ENCODE measurements around the gene SLC35F4. TPM values are rescaled to one million over a fixed set of nuclear protein-coding genes. Genes with fewer than 3 reads are reported as not detected.
"Not testable (repeated sequence)": the region's sequence is repeated elsewhere in the genome, so short reads cannot be mapped to it uniquely, and the experiment has no call there.

The SLC35F4 gene
- total RNA-seq, 1 experiment from 2014 or later = not detected

DNA sequence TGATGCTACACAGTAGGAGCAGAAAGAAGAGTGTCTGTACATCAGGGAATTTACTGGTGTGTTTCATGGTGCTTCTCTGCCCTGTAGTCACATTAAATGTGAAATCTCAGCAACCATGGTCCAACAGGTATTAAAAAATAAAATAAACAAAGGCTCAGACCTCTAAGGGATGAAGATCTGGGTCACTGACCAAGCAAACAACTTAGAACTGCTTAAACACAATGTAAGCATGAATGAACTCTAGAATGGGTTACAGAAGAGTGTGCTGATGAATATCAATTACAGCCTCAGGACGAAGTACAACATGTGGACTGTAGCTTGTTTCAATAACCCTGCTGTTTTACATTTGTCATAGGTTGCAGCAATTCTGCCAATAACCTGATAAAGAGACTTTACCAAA is 47.4 kb downstream of the SLC35F4 start:
- DNase-seq (ENCODE audit: low read depth) = peak; percentile 53
- in situ Hi-C loops (cut with HindIII; ENCODE audit: low pct_unique_long_range_greater_than_20kb, low sequenced_read_pairs) = no loop called here

DNA sequence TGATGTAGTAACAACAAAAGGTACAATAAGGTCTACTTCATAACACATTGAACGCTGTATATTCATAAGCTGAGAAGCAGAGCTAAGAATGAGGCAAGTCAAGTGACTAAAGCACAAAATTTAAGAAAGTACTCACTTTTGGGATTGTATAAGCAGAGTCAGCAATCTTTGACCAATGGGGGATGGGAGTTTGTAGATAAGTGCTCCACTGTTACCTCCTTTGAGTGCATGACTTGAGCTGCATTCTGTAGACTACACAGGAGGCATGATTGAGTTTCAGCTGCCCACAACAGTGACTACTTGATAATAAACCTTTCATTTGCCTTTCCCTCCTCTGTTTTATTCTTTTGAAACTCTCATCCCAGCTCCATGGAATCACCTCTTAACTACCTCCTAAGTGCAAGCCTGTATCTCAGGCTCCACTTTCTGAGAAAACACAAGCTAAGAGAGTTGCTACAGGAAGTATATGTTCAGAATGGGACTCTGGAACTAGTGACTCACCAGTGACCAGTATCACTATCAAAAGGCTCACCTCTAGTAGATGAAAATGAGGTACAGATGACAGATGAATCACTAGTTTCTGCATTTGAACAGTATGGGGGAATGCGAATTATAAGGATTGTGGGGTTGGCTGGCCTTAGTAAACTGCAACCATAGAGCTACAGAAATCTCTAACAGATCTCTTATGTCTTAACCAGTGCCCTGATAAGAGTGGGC is 49.2 kb downstream of the SLC35F4 start:
- in situ Hi-C loops (cut with HindIII; ENCODE audit: low pct_unique_long_range_greater_than_20kb, low sequenced_read_pairs) = no loop called here
- DNase-seq (ENCODE audit: low read depth) = no peak

DNA sequence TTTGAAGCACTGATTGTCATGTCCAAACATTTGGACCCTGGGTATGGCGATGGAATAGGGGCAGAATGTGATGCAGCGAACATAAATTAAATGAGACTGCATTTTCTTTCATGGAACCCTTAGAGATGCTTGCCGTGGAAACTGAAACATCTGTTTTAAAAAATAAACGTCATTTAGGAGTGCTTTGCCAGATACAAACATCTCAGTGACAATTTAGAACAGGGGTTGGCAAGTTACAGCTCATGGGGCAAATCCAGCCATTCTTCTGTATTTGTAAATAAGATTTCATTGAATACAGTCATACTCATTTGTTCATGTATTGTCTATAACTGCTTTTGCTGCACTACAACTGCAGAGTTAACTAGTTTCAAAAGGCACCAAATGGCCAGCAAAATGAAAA is 51.2 kb downstream of the SLC35F4 start:
- no peak for DNase-seq (ENCODE audit: low read depth)
- in situ Hi-C loops (cut with HindIII; ENCODE audit: low pct_unique_long_range_greater_than_20kb, low sequenced_read_pairs) = no loop called here

DNA sequence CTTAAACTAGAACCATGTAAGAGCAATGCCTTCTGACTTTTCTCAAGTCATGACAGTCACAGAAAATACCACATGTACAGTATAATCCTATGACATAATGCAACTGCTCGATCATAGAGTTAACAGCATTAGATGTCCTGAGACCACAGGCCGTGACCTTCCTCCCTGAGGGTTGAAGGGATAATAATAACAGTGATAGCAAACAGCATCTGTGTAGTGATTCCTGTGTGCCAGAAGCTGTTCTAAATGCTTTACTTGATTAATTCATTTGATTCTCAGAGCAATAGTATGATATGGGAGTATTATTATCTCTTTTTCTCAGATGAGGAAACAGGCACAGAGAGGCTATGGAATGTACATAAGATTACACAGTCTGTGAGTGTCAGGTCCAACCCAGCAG is 53.2 kb downstream of the SLC35F4 start:
- in situ Hi-C loops (cut with HindIII; ENCODE audit: low pct_unique_long_range_greater_than_20kb, low sequenced_read_pairs) = no loop called here
- no peak for DNase-seq (ENCODE audit: low read depth)

DNA sequence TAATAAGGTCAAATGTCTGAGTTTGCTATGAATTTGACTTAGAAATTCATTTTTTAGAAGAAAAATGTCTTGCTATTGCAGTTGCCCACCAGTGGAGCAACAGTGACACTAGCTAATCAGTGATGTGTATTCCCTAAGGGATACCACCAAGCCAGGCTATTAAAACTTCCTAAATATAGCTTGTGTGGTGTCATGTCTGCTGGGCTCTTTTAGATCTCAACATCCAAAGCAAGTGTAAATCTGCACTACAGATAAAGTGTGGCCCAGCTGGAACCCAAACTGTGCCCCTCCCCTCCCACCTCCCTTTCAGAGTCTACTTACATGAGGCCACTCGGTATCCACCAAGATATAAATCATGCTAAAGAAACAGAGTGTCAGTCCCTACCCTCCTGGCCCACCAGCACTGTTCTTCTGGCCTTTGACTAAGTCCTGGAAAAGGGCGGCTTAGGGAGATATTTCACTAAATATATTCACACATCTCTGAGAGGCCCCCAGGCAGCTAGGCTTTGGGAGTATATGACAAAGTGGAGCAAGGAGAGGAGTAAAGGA is 53.8 kb downstream of the SLC35F4 start:
- in situ Hi-C loops (cut with HindIII; ENCODE audit: low pct_unique_long_range_greater_than_20kb, low sequenced_read_pairs) = no loop called here
- no peak for DNase-seq (ENCODE audit: low read depth)

DNA sequence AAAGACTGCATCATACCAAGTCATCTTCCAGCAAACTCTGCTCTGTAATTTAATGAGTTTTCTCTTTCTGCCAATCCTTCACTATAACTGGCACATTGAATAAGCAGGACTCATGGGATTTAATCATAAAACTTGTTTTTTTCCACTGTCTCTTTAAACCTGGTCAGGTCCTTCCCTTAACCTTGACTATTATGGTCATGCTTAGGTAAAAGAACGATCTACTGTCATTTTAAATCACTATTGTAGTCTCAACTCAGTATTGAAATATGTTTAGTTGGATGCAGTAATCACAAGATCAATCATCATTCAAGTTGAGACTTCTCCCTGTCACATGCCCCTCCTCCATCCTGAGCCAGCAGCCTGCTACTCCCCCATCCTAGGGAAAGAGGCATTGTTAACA is 56.1 kb downstream of the SLC35F4 start:
- no peak for DNase-seq (ENCODE audit: low read depth)
- in situ Hi-C loops (cut with HindIII; ENCODE audit: low pct_unique_long_range_greater_than_20kb, low sequenced_read_pairs) = no loop called here

DNA sequence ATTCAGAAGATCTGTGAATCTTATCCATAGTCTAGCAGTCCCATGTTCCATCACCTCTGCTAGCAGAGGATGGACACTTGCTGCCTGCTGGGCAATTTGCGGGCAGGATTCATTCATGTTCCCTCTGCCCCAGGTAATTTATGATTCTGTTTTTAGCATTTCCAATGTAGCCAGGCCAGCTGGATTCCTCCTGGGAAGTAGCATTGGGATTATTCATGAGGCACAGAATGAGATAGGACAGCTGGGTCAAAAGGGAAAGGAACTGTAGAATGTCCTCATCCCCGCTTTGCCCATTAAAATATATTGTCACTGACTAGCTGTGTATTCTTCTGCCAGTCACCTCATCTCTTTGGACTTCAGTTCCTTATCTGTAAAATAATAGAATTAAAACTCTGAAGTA is 68.7 kb downstream of the SLC35F4 start:
- in situ Hi-C loops (cut with HindIII; ENCODE audit: low pct_unique_long_range_greater_than_20kb, low sequenced_read_pairs) = no loop called here

DNA sequence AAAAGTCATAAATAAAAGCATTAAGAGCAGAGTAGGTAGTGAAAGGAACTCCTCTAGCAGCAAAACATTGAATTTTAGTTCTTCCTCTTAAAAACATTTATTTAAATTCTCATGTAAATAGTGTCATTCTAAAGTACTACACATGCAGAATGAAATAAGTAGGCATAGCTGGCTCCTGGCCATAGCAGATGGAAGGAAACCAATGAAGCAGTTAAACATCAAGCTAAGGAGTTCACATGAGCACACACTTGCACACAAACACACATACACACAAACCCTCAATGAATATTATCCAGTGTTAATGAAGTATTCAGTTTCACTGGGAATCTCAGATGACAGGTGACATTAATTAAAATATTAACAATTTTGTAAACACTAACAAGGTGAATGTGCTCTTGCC is 69.3 kb downstream of the SLC35F4 start:
- in situ Hi-C loops (cut with HindIII; ENCODE audit: low pct_unique_long_range_greater_than_20kb, low sequenced_read_pairs) = no loop called here
- DNase-seq (ENCODE audit: low read depth) = no peak

More for the DNA sequence above, 68.7 kb downstream of the SLC35F4 start:
- DNase-seq (ENCODE audit: low read depth) = no peak

DNA sequence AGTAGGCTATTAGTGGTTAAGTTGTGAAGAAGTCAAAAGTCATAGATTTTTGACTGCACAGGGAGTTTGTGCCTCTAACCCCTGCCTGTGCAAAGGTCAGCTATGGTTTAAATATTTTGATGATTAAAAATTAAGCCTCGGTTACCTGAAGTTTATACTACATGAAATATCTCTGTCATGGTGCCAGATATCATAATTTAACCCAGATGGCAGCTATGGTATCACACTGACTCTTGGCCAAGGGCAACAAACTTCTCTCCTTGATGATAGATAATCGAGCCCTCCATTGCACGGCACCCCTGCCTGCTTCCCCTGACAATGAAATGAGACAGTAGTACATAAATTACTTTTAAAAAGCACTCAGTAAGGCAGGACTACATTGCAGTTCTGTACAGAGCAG is 80.8 kb downstream of the SLC35F4 start:
- in situ Hi-C loops (cut with HindIII; ENCODE audit: low pct_unique_long_range_greater_than_20kb, low sequenced_read_pairs) = no loop called here
- DNase-seq (ENCODE audit: low read depth) = no peak

DNA sequence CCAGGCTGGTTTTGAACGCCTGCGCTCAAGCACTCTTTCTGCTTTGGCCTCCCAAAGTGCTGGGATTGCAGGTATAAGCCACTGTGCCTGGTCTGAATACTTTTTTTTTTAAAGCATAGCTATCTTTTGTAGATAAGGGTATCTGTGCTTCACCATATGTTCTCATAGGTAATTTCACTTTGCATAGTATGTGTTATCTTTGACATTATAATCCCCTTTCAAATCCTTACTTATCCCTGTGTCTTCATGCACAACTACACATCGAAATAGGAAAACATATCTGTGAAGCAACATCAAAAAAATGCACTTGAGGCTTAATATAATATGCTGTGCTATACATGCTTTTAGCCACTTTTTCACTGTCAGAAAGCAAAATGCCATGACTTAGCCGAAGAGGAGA is 94.1 kb downstream of the SLC35F4 start:
- in situ Hi-C loops (cut with HindIII; ENCODE audit: low pct_unique_long_range_greater_than_20kb, low sequenced_read_pairs) = no loop called here
- no peak for DNase-seq (ENCODE audit: low read depth)

DNA sequence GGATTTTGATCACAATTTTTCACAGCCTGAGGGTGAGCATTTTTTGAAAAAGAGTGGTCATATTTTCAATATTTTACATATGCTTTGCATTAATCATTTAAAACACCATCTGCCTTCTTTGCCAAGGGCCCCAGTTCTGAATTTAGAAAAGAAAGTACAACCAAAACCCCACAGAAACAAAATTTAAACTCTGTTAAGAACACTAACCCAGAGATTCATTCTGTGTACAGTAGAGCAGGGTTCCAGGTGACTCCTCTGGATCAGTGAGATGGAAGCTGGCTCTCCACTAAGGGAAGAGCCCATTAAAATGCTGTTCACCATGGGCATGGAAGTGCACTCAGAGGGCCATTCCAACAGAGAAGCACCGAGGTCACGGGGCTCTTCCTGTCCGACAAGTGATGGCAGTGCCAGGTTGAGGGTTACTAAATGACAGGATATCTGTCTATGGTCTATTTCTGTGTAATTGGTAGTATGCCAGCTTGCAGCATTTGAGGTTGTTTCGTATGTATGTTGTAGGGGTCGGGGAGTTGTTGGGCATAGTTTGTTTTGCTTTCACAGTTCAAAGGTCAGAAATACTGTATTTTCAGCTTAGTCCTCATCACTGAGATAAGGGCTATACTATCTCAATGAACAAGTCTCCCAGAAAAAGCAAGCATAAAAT is 95.9 kb downstream of the SLC35F4 start:
- in situ Hi-C loops (cut with HindIII; ENCODE audit: low pct_unique_long_range_greater_than_20kb, low sequenced_read_pairs) = no loop called here
- no peak for DNase-seq (ENCODE audit: low read depth)

DNA sequence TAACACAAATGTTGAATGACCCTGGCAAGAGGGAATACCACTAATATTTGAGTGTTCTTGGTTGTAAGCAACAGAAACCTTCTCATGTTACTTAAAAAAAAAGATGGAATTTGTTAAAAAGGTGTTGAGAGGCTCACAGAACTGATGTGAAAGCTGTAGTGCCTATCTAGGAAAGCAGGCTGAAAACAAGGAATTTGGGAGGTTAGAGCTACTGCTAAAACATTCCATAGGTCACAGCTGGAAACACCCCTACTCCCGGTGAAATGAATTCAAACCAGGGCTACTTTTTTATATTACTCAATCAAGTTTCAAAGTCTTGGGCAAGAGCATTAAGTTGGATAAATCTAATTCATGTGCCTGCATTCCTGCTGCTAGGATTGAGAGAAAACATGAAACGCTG is 104.1 kb downstream of the SLC35F4 start:
- in situ Hi-C loops (cut with HindIII; ENCODE audit: low pct_unique_long_range_greater_than_20kb, low sequenced_read_pairs) = no loop called here
- no peak for DNase-seq (ENCODE audit: low read depth)

DNA sequence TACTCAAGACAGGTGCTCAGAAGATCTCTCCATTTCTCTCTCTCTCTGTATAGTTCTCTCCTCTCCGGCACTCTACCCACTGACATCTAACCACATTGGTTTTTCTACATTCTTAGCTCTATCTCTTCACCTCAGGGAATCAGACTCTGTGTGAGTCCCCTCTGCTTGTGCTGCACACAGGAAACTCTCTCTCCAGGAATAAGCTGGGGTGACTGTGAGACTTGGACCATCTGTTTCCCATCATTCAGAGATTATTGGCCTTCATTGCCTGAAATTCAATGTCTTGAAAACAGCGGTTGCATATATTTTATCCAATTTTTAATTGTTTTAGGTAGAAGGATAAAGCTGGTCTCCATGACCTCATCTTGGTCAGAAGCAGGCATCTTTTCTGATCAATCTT is 105.0 kb downstream of the SLC35F4 start:
- no peak for DNase-seq (ENCODE audit: low read depth)
- in situ Hi-C loops (cut with HindIII; ENCODE audit: low pct_unique_long_range_greater_than_20kb, low sequenced_read_pairs) = no loop called here

DNA sequence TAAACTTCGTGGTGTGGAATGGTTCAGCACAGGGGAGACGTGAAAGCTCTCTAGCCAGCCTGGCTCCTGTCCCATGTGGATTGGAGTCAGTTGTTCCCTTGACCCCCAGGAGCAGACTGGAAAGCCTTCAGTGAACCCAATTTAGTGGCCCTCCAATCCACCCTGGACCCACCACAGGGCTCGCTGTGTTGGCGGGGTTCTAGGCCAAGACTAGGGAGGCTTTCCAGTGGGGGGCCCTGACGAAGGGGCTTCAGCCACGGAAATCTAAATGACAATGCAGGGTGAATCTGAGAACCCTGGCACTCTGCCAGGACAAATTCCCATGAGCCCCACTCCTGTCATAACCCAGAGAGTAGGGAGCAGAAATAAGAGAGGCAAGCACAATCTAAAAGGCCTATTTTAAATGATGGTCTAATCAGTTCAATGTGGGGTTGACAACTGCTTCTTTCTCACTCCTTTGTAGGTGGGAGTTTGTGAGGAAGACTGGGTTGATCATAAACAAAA is 110.8 kb downstream of the SLC35F4 start:
- in situ Hi-C loops (cut with HindIII; ENCODE audit: low pct_unique_long_range_greater_than_20kb, low sequenced_read_pairs) = no loop called here
- no peak for DNase-seq (ENCODE audit: low read depth)

DNA sequence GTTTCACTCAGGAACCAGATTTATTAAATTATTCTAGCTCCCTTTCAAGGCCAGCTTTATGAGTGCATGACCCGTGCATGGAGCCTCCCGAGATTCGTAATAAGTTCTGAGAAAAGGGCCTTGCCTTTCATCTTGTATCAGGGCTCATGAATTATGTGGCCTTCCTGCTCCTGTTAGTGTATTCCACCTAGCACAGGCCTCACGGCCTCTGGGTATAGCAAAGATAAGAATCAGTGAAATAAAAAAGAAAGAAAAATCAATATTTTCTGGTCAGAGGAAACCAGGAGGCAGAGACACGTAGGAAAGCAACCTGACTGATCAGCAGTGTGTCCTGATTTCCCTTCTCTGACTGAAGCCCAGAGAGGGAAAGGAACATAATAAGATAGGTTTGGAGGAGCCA is 111.4 kb downstream of the SLC35F4 start:
- no peak for DNase-seq (ENCODE audit: low read depth)
- in situ Hi-C loops (cut with HindIII; ENCODE audit: low pct_unique_long_range_greater_than_20kb, low sequenced_read_pairs) = no loop called here

DNA sequence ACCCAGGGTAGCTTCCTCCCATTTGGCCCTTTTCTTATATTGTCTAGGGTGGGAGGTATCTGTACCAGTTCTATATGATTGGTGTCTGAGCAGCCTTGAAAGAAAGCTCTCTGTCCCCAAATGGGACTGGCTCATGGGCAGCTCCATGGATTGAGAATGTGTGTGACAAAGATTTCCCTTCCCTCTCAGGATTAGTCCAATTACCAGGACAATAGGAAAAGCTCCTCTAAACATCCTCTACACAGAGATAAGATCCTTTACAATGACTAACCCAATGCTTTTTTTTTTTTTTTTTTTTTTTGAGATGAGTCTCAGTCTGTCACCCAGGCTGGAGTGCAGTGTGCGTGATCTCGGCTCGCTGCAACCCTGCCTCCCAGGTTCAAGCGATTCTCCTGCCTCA is 112.1 kb downstream of the SLC35F4 start:
- DNase-seq (ENCODE audit: low read depth) = no peak
- in situ Hi-C loops (cut with HindIII; ENCODE audit: low pct_unique_long_range_greater_than_20kb, low sequenced_read_pairs) = no loop called here

DNA sequence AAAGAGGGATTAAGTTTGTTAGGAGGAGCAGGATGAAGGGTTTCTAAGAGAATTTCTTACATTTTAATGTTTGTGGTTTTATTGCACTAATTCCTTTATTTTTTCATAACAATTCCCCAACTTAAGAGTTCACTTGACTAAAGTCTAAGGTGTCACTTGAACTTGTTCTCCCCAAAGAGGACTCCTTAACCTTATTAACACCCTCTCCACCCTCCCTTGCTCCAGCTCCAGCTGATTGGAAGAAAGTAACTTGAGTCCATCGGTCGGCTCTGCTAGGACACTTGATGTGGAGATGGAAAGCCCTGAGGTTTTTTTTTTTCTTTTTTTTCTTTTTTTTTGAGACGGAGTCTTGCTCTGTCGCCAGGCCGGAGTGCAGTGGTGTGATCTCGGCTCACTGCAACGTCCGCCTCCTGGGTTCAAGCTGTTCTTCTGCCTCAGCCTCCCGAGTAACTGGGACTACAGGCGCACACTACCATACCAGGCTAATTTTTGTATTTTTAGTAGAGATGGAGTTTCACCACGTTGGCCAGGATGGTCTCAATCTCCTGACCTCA is 113.7 kb downstream of the SLC35F4 start:
- not testable (repeated sequence) for DNase-seq (ENCODE audit: low read depth)

DNA sequence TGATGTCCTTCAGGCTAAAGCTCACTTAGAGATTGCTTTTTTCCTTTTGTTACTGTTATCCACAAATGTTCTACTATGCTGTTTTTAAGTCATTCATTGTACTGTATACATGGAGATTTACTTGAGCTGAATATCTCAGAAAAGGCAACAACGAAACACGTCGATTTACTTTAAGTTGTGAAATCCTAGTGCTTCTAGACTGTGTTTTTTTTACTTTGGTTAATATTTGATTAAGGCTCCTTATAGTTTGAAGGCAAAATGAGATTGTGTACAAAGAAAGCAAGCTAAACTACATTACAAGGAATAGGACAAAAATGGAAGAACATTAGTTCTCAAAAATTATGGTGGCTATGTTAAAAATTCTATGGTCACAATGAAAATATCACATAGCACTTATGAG is 114.5 kb downstream of the SLC35F4 start:
- no peak for DNase-seq (ENCODE audit: low read depth)
- in situ Hi-C loops (cut with HindIII; ENCODE audit: low pct_unique_long_range_greater_than_20kb, low sequenced_read_pairs) = no loop called here

More for the DNA sequence above, 113.7 kb downstream of the SLC35F4 start:
- in situ Hi-C loops (cut with HindIII; ENCODE audit: low pct_unique_long_range_greater_than_20kb, low sequenced_read_pairs) = not testable (repeated sequence)

DNA sequence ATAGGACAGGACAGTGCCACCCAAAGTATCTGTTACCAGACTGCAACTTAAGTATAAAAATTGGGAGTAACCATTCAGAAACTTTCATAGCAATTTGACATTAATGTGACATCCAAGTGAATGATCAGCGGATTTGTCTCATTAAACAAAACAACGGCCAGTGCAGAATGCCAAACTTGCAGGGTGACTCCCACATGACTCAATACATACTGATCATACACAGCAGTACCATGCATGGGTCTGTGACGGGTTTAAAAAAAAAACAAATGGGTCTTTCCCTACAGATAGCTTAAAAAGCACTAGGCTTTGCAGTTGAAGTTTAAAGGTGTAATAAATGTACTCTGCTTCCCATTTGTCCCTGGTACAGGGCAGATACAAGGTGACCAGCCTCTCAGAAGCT is 116.6 kb downstream of the SLC35F4 start:
- in situ Hi-C loops (cut with HindIII; ENCODE audit: low pct_unique_long_range_greater_than_20kb, low sequenced_read_pairs) = no loop called here
- peak; percentile 10 for DNase-seq (ENCODE audit: low read depth)

Data from Caki2 (cell line).